DOHH2 (cell line): Measurements from ENCODE around the gene PLA2G10.

Experiments
- EZH2phosphoT487 ChIP-seq: fragments of 200-600 bp; sonication (generic); IDR thresholded peaks from 2 replicates; pipeline ENCODE4 v1.6.1; 2017; ENCODE audit warnings: borderline replicate concordance, mild to moderate bottlenecking, antibody characterized with exemption, low read length, moderate library complexity, mixed read lengths
- TF ChIP-seq, protein P1 (sequence below): fragments of 200-600 bp; sonication (generic); IDR thresholded peaks from one replicate; pipeline ENCODE4 v1.5.1; 2014; ENCODE audit warnings: antibody characterized with exemption, mild to moderate bottlenecking, low read depth, low read length; ENCODE audit not compliant: poor library complexity, severe bottlenecking

DNA sequence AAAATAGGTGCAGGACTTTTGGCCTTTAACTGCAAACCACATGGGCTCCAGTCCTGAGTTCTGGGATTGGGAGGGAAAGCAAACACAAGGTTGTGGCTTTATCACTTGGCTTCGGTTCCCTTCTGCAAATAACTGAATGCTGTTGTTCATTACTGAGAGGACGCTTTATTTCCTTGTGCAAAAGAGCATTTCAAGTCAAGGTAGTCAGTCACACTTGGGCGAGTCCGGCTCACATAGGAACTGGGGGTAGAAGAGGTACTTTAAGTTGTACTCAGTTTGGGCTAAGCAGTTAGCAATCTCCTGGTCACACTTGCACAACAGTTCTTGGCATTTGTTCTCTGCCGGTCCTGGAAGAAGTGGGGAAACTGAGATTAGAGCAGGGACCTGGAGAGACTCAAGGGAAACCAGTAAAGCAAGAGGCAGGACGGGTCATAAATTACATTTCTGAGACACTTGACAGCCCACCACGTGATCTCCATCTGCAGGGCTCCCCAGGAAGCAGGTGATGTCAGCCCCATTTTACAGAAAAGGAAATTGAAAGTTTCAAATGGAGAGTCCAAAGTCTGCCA, 21.6 kb downstream of the PLA2G10 start:
- TF ChIP-seq, protein P1, sequence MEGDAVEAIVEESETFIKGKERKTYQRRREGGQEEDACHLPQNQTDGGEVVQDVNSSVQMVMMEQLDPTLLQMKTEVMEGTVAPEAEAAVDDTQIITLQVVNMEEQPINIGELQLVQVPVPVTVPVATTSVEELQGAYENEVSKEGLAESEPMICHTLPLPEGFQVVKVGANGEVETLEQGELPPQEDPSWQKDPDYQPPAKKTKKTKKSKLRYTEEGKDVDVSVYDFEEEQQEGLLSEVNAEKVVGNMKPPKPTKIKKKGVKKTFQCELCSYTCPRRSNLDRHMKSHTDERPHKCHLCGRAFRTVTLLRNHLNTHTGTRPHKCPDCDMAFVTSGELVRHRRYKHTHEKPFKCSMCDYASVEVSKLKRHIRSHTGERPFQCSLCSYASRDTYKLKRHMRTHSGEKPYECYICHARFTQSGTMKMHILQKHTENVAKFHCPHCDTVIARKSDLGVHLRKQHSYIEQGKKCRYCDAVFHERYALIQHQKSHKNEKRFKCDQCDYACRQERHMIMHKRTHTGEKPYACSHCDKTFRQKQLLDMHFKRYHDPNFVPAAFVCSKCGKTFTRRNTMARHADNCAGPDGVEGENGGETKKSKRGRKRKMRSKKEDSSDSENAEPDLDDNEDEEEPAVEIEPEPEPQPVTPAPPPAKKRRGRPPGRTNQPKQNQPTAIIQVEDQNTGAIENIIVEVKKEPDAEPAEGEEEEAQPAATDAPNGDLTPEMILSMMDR = no peak
- no peak for TF ChIP-seq EZH2phosphoT487
